ENCODE results near the gene GPC5.
A peak's percentile ranks its signal among the peaks of the same experiment; 100 is the strongest.

Gene GPC5

DNA sequence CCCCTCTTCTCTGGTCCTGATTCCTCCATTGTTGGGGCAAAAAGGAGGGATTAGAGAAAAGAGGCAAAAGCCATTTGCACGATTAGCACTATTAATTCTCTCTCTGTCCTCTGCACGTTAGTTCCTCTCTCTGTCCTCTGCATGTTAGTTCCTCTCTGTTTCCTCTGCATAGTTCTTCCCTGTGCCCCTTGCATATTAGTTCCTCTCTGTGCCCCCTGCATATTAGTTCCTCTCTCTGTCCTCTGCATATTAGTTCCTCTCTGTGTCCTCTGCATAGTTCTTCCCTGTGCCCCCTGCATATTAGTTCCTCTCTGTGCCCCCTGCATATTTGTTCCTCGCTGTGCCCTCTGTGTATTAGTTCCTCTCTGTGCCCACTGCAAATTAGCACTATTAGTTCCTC is 981.0 kb downstream of the GPC5 start:
- peak overlapping the region; percentile 36 for H2AFZ ChIP-seq (ENCODE audit: low read length)
- H3K4me3 ChIP-seq (ENCODE audit: low read depth, low read length, poor library complexity, severe bottlenecking) = peak overlapping the region; percentile 39
- TF ChIP-seq EZH2 (IDR thresholded peaks at IDR 0.05; ENCODE audit: borderline replicate concordance, low read length) (no peak), CTCF (IDR thresholded peaks at IDR 0.05; ENCODE audit: low read length) (no peak)
- no peaks in the 10 kb centered on the region for H3F3A ChIP-seq (ENCODE audit: insufficient read depth, low read length)
- no peaks in the 10 kb centered on the region for H3K36me3 ChIP-seq (ENCODE audit: insufficient read depth, low read length)
- H3K9ac ChIP-seq (ENCODE audit: low read length) = no peak overlapping the region
- no peaks in the 10 kb centered on the region for H3K27me3 ChIP-seq (ENCODE audit: insufficient read depth, low read length)
- peak overlapping the region; percentile 27 for H3K4me2 ChIP-seq (ENCODE audit: low read length)
- H3K9me3 ChIP-seq (ENCODE audit: low read length) = peaks cover 2% of the 10 kb centered on the region; the same call in 1 of the 2 replicates
- H3K27ac ChIP-seq (ENCODE audit: low read depth, low read length, poor library complexity, severe bottlenecking) = no peak overlapping the region
- no peaks in the 10 kb centered on the region for H3K9me2 ChIP-seq (ENCODE audit: low read depth, low read length)
- no peaks in the 10 kb centered on the region for H3K79me2 ChIP-seq (ENCODE audit: insufficient read depth, low read length)
- peaks cover 9% of the 10 kb centered on the region for H3K4me1 ChIP-seq (ENCODE audit: insufficient read depth, low read length, severe bottlenecking)
- no peaks in the 10 kb centered on the region for H4K20me1 ChIP-seq (ENCODE audit: insufficient read depth, low read length)

GRCh38 chr13:92384410-92384809 is 986.0 kb downstream of the GPC5 start:
- H2AFZ ChIP-seq (ENCODE audit: low read length) = 0 out of 2 replicates have a peak overlapping the region, but pooled peaks have one; percentile 2
- no peak for TF ChIP-seq EZH2 (IDR thresholded peaks at IDR 0.05; ENCODE audit: borderline replicate concordance, low read length)
- TF ChIP-seq CTCF (IDR thresholded peaks at IDR 0.05; ENCODE audit: low read length) = no peak
- peaks cover 12% of the 10 kb centered on the region for H3K4me1 ChIP-seq (ENCODE audit: insufficient read depth, low read length, severe bottlenecking)

GRCh38 chr13:92387245-92387644 is 988.8 kb downstream of the GPC5 start:
- H3K36me3 ChIP-seq (ENCODE audit: insufficient read depth, low read length) = no peaks in the 10 kb centered on the region
- no peak for TF ChIP-seq CTCF (IDR thresholded peaks at IDR 0.05; ENCODE audit: low read length)
- TF ChIP-seq EZH2 (IDR thresholded peaks at IDR 0.05; ENCODE audit: borderline replicate concordance, low read length) = no peak

More at GRCh38 chr13:92384410-92384809, 986.0 kb downstream of the GPC5 start:
- Histone ChIP-seq H3K27ac (ENCODE audit: low read depth, low read length, poor library complexity, severe bottlenecking) (no peak overlapping the region), H3K9ac (ENCODE audit: low read length) (no peak overlapping the region), H3K9me2 (ENCODE audit: low read depth, low read length) (no peaks in the 10 kb centered on the region), H3F3A (ENCODE audit: insufficient read depth, low read length) (no peaks in the 10 kb centered on the region), H3K9me3 (ENCODE audit: low read length) (peaks cover 2% of the 10 kb centered on the region; the same call in 1 of the 2 replicates), H3K4me3 (ENCODE audit: low read depth, low read length, poor library complexity, severe bottlenecking) (no peak overlapping the region), H4K20me1 (ENCODE audit: insufficient read depth, low read length) (no peaks in the 10 kb centered on the region), H3K27me3 (ENCODE audit: insufficient read depth, low read length) (no peaks in the 10 kb centered on the region), H3K79me2 (ENCODE audit: insufficient read depth, low read length) (no peaks in the 10 kb centered on the region), H3K36me3 (ENCODE audit: insufficient read depth, low read length) (no peaks in the 10 kb centered on the region), H3K4me2 (ENCODE audit: low read length) (no peak overlapping the region)

More at GRCh38 chr13:92387245-92387644, 988.8 kb downstream of the GPC5 start:
- H3K79me2 ChIP-seq (ENCODE audit: insufficient read depth, low read length) = no peaks in the 10 kb centered on the region
- no peak overlapping the region for H3K27ac ChIP-seq (ENCODE audit: low read depth, low read length, poor library complexity, severe bottlenecking)
- H3K4me3 ChIP-seq (ENCODE audit: low read depth, low read length, poor library complexity, severe bottlenecking) = no peak overlapping the region
- no peak overlapping the region for H3K9ac ChIP-seq (ENCODE audit: low read length)
- no peaks in the 10 kb centered on the region for H3K9me3 ChIP-seq (ENCODE audit: low read length)
- H3K4me1 ChIP-seq (ENCODE audit: insufficient read depth, low read length, severe bottlenecking) = peaks cover 34% of the 10 kb centered on the region
- no peaks in the 10 kb centered on the region for H3F3A ChIP-seq (ENCODE audit: insufficient read depth, low read length)
- H3K27me3 ChIP-seq (ENCODE audit: insufficient read depth, low read length) = no peaks in the 10 kb centered on the region
- no peaks in the 10 kb centered on the region for H4K20me1 ChIP-seq (ENCODE audit: insufficient read depth, low read length)
- no peaks in the 10 kb centered on the region for H3K9me2 ChIP-seq (ENCODE audit: low read depth, low read length)
- no peak overlapping the region for H3K4me2 ChIP-seq (ENCODE audit: low read length)
- no peak overlapping the region for H2AFZ ChIP-seq (ENCODE audit: low read length)

Data from OCI-LY1 (cell line).